HG02623 (cell line): ENCODE results near the gene TBC1D22A.
"Not testable (repeated sequence)": the region's sequence is repeated elsewhere in the genome, so short reads cannot be mapped to it uniquely, and the experiment has no call there.

Source experiments
- ATAC-seq: cut with Tn5 transposase; IDR thresholded peaks from one replicate; pipeline ENCODE4 v1.9.1; 2021; ENCODE audit warnings: moderate library complexity; ENCODE audit not compliant: unreplicated experiment

Gene TBC1D22A

GRCh38 chr22:47040486-47041270 is 278.2 kb downstream of the TBC1D22A start:
- no peak for ATAC-seq

- ATAC-seq = no peak
These were observed 279.0 kb downstream of the TBC1D22A start for GRCh38 chr22:47041271-47042115.

- no peak for ATAC-seq
These were observed 279.8 kb downstream of the TBC1D22A start for GRCh38 chr22:47042116-47042825.

- ATAC-seq = no peak
These were observed 280.5 kb downstream of the TBC1D22A start for GRCh38 chr22:47042861-47043496.

- no peak for ATAC-seq
These were observed 281.6 kb downstream of the TBC1D22A start for GRCh38 chr22:47043835-47044721.

GRCh38 chr22:47044722-47045535 is 282.5 kb downstream of the TBC1D22A start:
- no peak for ATAC-seq

GRCh38 chr22:47045691-47046410 is 283.4 kb downstream of the TBC1D22A start:
- ATAC-seq = no peak

DNA sequence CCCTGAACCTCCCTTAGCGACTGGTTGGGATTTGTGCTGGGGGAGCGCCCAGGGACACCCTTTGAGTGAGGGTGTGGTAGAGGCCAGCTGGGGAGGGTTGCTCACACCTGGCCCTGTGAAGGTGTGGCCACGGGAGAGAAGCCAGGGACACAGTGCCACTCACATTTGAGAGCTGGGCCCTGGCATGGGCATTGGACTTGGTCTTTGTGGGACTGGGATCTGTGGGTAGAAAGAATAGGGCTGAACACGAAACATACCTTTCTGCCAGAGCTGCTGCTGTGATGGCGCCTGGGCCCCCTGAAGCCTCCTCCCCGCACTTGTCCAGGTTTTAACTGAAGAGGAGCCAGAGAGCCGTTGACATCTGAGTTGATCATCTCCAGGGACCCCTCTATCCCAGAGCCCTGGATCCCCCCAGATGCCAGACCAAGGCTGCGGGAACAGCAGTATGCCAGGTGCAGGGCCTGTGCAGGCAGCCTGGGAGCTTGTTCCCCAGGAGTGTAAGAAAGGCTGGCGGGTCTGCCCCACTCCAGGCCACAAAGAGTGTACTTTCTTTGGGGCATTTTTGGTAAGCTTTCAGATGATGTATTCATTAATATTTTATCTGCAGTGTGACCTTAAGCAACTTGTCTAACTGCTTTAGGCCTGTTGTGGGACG is 284.1 kb downstream of the TBC1D22A start:
- ATAC-seq = no peak

DNA sequence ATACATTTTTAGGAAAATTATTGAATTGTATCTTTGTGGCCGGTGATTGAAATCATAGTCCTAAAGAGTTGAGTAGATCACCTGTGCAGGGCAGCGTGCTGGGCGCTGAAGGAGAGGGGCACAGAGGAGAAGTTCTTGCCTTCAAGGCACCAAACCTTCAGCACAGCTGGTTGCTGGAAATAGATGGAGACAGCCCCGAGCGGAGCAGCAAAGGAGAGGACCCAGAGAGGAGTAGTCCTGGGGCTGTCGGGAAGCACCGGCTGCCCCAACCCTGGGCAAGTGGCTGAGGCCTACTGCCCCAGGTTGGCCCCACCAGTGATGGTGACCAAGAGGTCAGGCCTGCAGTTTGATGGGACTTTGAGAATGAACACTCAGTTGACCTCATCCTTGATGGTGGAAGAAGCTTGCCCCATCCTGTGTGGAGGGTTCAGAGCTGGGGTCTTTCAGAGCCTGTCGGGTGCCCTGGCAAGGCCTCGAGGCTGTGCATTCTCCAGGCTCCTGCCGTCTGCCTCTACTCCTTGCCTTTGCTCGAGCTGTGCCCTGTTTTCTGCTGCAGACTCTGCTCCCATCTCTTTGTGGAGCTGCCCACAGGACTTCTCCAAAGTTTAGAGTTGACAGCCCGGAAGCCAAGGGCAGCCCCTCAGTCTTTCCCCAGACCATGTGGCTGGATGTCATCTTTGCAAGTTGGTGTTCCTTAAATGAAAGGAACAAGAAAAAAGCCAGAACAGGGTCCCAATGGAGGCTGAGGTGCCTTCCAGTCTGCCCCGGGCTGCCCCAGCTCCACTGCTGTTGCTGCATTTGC is 285.1 kb downstream of the TBC1D22A start:
- ATAC-seq = no peak

- no peak for ATAC-seq
These were observed 285.9 kb downstream of the TBC1D22A start for GRCh38 chr22:47048123-47049077.

DNA sequence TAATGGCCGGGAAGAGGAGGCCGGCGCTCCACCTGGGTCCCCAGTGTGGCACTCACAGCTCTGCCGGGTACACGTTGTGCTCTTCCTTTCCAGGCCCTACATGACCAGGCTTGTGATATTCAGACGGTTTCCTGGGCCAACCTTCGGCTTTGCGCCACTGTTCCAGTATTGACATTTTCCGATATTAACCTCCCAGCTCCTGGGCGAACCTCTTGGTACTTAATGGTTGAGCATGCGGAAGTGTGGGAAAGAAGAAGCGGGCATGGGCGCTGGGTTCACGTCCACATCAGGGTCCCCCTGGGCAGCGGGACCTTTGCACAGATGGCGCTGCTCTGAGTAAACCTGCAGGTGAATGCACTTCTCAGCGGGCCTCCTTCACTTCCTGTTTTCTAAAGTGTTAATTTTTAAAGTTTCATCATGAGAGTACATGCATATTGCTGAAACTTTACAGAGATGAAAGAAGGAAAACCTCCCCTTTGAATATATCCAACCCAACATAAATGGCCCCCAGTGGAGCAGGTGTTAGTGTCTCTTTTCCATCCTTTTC is 286.7 kb downstream of the TBC1D22A start:
- no peak for ATAC-seq

DNA sequence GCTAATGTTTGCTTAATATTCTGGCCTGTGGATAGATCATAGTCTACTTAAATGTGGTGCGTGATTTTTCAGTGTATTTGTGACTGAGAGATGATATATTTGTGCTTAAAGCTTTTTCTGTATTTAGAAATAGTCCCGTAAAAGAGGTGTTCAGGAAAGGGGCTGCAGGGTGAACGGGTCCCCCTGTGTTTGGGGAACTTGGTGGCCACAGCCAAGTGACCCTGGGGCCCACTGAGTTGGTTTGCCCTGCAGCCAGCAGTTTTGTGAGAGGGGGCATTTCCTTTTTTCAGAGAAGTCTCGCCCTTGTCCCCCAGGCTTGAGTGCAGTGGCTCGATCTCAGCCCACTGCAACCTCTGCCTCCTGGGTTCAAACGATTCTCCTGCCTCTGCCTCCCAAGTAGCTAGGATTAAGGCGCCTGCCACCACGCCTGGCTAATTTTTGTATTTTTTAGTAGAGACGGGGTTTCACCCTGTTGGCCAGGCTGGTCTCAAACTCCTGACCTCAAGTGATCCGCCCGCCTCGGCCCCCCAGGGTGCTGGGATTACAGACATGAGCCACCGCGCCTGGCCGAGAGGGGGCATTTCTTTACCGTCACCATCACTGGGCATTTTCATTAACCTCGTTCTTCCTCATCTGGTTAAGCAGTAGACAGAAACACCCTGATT is 287.4 kb downstream of the TBC1D22A start:
- ATAC-seq = not testable (repeated sequence)

DNA sequence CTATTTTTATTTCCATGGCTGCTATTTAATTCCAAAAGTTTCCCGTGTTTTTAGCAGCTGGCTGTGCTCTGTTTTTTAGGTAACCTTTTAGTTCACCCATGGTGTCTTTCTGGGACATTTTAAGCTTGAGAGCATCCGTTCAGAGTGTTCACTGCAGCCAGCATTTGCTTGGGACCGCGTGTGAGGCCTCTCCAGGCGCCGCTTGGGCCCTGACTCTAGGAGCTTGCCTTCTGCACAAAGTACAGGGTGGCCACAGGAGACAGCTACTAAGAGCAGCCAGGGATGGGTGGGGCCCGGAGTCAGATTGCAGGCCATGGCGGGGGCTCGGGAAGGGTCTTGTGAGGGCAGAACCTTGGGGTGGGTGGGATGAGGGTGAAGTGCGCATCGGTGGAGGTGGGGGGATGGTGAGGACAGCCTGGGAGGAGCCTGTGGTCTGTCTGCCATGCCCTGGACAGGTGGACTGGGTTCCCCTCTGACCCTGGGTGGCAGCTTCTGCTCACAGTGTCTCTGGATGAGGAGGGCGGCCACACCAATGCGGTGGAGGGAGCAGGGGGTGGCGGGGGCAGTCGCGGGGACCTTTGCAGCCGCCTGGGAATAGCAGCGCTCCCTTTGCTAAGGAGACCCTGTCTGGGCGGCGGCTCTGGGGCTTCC is 288.1 kb downstream of the TBC1D22A start:
- ATAC-seq = no peak

DNA sequence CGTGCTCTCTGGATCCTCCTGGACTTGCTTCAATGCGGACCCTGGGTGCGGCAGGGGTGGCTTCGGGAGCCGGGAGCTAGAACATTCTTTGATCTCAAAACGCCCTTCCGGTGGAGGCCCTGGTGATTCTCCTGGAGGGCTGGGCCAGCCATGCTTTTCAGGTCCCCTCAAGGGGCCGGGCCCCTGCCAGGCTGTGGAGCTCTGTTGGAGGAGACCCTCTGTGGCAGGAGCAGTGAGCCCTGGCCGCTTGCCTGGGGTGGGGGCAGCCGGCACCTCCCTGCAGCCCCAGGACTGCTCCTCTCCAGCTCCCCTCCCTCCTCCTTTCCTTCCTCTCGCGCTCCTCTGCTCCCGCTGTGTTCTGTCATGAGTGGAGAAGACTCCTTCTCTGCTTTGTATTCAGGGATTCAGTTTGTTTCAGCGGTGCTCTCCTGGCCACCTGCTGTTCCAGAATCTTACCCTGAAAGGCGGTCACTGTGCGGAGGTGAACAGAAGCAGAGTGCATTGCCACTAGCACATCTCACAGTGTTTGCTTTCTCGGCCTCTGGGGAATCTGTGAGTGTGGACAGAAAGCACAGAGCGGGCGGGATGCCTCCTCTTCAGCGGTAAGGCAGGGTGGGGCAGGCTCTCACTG is 289.1 kb downstream of the TBC1D22A start:
- ATAC-seq = no peak
